CD14-positive monocyte (primary cell): ENCODE results near the gene AOPEP. TPM values are rescaled to one million over a fixed set of nuclear protein-coding genes. Genes with fewer than 3 reads are reported as not detected.

ENCODE experiments used
- DNase-seq, 3 donors: peaks; one replicate each; pipeline ENCODE4 v3.0.0-alpha.2; 2011 to 2022
- H2AFZ ChIP-seq: 2 replicates; pipeline ENCODE4 v1.6.0; 2012; ENCODE audit warnings: mild to moderate bottlenecking, low read depth, low read length, inconsistent platforms; ENCODE audit not compliant: insufficient read depth, poor library complexity, severe bottlenecking
- H3K27ac ChIP-seq, 2 donors: 1 replicate in 1 of 2; 2 replicates in 1 of 2; pipeline ENCODE4 v1.5.1; 2012 to 2013; ENCODE audit warnings: low read length in 2 of 2, control low read depth in 1 of 2, inconsistent platforms in 1 of 2, low read depth in 1 of 2, mild to moderate bottlenecking in 1 of 2
- H3K27me3 ChIP-seq, 2 donors: one replicate each; pipeline versions ENCODE4 v1.6.0 to v1.6.1; 2011 to 2013; ENCODE audit warnings: low read length in 2 of 2; ENCODE audit not compliant: control insufficient read depth in 2 of 2, insufficient read depth in 2 of 2
- H3K36me3 ChIP-seq, 2 donors: replicated peaks in 1 of 2; 1 replicate in 1 of 2; 2 replicates in 1 of 2; pipeline versions ENCODE4 v1.5.1 to v1.6.1; 2012 to 2013; ENCODE audit warnings: low read length in 2 of 2, control low read depth in 1 of 2, inconsistent platforms in 1 of 2, mild to moderate bottlenecking in 1 of 2; ENCODE audit not compliant: insufficient read depth in 2 of 2, control insufficient read depth in 1 of 2
- H3K4me1 ChIP-seq, 2 donors: 1 replicate in 1 of 2; 2 replicates in 1 of 2; pipeline versions ENCODE4 v1.5.1 to v1.6.1; 2012 to 2013; ENCODE audit warnings: low read length in 2 of 2, control low read depth in 1 of 2, inconsistent platforms in 1 of 2, mild to moderate bottlenecking in 1 of 2, moderate library complexity in 1 of 2; ENCODE audit not compliant: insufficient read depth in 2 of 2, control insufficient read depth in 1 of 2
- H3K4me2 ChIP-seq: replicated peaks from 2 replicates; pipeline ENCODE3; 2012; ENCODE audit warnings: low read length, moderate library complexity, mild to moderate bottlenecking; ENCODE audit not compliant: poor library complexity, severe bottlenecking; ENCODE audit errors: extremely low read depth
- H3K4me3 ChIP-seq, 3 experiments: fragments of 200-600 bp in 1 of 3; sonication (generic) in 1 of 3; replicated peaks in 1 of 3; 1 replicate in 2 of 3; 2 replicates in 1 of 3; pipeline ENCODE4 v1.5.1; 2011 to 2013; ENCODE audit warnings: low read length in 3 of 3, mild to moderate bottlenecking in 3 of 3, control low read depth in 2 of 3, low read depth in 2 of 3, inconsistent platforms in 1 of 3, moderate library complexity in 1 of 3
- H3K79me2 ChIP-seq: 2 replicates; pipeline ENCODE4 v1.6.0; 2012; ENCODE audit warnings: mild to moderate bottlenecking, control low read depth, inconsistent platforms, low read length, moderate library complexity; ENCODE audit not compliant: insufficient read depth
- H3K9ac ChIP-seq: 2 replicates; pipeline ENCODE4 v1.6.0; 2017; ENCODE audit warnings: low read length, mild to moderate bottlenecking; ENCODE audit not compliant: insufficient read depth, poor library complexity, severe bottlenecking
- H3K9me3 ChIP-seq, 2 donors: replicated peaks in 1 of 2; 1 replicate in 1 of 2; 2 replicates in 1 of 2; pipeline versions ENCODE4 v1.5.1 to v1.6.1; 2012 to 2013; ENCODE audit warnings: low read length in 2 of 2, control low read depth in 1 of 2; ENCODE audit not compliant: control insufficient read depth in 1 of 2, insufficient read depth in 1 of 2
- H4K20me1 ChIP-seq: 2 replicates; pipeline ENCODE4 v1.6.0; 2012; ENCODE audit warnings: mild to moderate bottlenecking, low read length, control low read depth, moderate library complexity; ENCODE audit not compliant: insufficient read depth
- H3K27ac Mint-ChIP-seq, 7 donors: one replicate each; pipeline ENCODE4 v1.8.0; 2020; ENCODE audit warnings: mild to moderate bottlenecking in 7 of 7, mixed read lengths in 7 of 7, moderate library complexity in 6 of 7, inconsistent platforms in 2 of 7
- H3K27me3 Mint-ChIP-seq, 3 donors: one replicate each; pipeline ENCODE4 v1.8.0; 2021 to 2022; ENCODE audit warnings: low read depth in 3 of 3, mild to moderate bottlenecking in 3 of 3, mixed read lengths in 3 of 3, moderate library complexity in 3 of 3, inconsistent platforms in 1 of 3
- H3K36me3 Mint-ChIP-seq, 2 donors: one replicate each; pipeline ENCODE4 v1.8.0; 2020; ENCODE audit warnings: mixed read lengths in 2 of 2, inconsistent platforms in 1 of 2, mild to moderate bottlenecking in 1 of 2
- H3K4me1 Mint-ChIP-seq: one replicate; pipeline ENCODE4 v1.8.0; 2020; ENCODE audit warnings: mild to moderate bottlenecking, mixed read lengths
- H3K4me3 Mint-ChIP-seq, 2 donors: one replicate each; pipeline ENCODE4 v1.8.0; 2020; ENCODE audit warnings: mild to moderate bottlenecking in 2 of 2, mixed read lengths in 2 of 2, moderate library complexity in 1 of 2
- H3K9me3 Mint-ChIP-seq, 7 donors: one replicate each; pipeline ENCODE4 v1.8.0; 2020 to 2022; ENCODE audit warnings: mixed read lengths in 7 of 7, mild to moderate bottlenecking in 6 of 7, moderate library complexity in 6 of 7, inconsistent platforms in 2 of 7
- CTCF ChIP-seq: fragments of 200-600 bp; IDR thresholded peaks from one replicate; pipeline ENCODE4 v1.8.0; 2022; ENCODE audit warnings: antibody characterized with exemption, mild to moderate bottlenecking
- WGBS: methylation state at CpG from one replicate; pipeline ENCODE4 v1.1.5; 2013; ENCODE audit warnings: missing lambda C conversion rate; ENCODE audit not compliant: insufficient coverage; 5-methylcytosine and 5-hydroxymethylcytosine counted together
- intact Hi-C, 2 donors: fragments of 100-400 bp; cut with micrococcal nuclease; formaldehyde crosslinking; loops; one replicate each; pipeline versions ENCODE4 v1.15.0 to v1.15.1; 2023
- polyA plus RNA-seq, 3 donors: library from polyadenylated mRNA; depleted of rRNA in 1 of 3; unstranded in 2 of 3; stranded (reverse) in 1 of 3; fragments of 300-500 nt in 2 of 3; fragments of >200 nt in 1 of 3; fragmentation: Illumina TruSeq in 2 of 3; gene quantifications; 1 replicate in 2 of 3; 2 replicates in 1 of 3; pipeline ENCODE4 v1.2.3, GENCODE V29; 2012 to 2021

Gene AOPEP
- polyA plus RNA-seq, 3 donors, result 3.0 to 4.1 (median 3.1) TPM

DNA sequence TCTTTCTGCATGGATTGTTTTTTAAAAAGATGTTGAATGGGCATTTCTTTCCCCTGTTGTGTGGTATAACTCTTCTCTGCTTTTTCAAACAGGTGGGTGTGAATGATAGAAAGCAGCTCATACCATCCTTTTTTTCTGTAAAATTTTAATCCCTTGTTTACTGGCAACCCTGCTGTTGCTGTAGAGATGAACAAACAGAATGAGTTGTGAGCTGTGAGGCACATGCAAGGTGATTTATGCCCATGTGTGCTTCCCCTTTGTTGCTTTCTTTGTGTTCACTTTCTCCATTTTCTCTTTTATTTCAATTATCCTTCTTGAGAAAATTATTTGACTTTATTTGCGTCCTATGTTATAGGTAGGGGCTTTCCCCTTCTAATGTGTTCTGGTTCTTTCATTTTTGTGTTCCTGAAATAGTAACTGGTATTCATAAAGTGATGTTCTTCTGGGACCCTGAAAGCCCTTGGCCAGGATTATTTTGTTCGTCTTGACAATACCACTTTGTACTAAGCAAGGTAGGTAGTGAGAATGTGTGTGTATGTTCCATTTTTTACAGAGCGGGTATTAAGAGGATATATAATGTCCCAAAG lies 79.9 kb downstream of the AOPEP start:
- Histone ChIP-seq H3K4me3 (no peak overlapping the region), H3K4me2 (no peak overlapping the region), H3K79me2 (no peaks in the 10 kb centered on the region), H4K20me1 (no peaks in the 10 kb centered on the region), H2AFZ (no peak overlapping the region), H3K27me3 (no peaks in the 10 kb centered on the region), H3K9ac (no peak overlapping the region), H3K4me1 (peaks cover 12 to 17% of the 10 kb centered on the region in 2 donors), H3K9me3 (no peaks in the 10 kb centered on the region), H3K36me3 (peaks cover 10 to 39% of the 10 kb centered on the region in 2 donors), H3K27ac (peak overlapping the region in 1 of 2 donors; percentile 46)
- Mint-ChIP-seq H3K36me3 (peaks cover 40 to 46% of the 10 kb centered on the region in 2 donors), H3K4me1 (peaks cover 19% of the 10 kb centered on the region), H3K27ac (peak overlapping the region in 3 of 7 donors; percentile 34 to 76 (median 73)), H3K27me3 (peaks cover 0 to 1% (median 0%) of the 10 kb centered on the region in 3 donors), H3K4me3 (no peak overlapping the region), H3K9me3 (peaks cover 0 to 2% (median 0%) of the 10 kb centered on the region in 7 donors)
- DNase-seq, result no peak
- TF ChIP-seq CTCF, result no peak
- 93% methylated on average over 2 of the region's 3 CpGs for WGBS
- intact Hi-C loops, result no loop called here

DNA sequence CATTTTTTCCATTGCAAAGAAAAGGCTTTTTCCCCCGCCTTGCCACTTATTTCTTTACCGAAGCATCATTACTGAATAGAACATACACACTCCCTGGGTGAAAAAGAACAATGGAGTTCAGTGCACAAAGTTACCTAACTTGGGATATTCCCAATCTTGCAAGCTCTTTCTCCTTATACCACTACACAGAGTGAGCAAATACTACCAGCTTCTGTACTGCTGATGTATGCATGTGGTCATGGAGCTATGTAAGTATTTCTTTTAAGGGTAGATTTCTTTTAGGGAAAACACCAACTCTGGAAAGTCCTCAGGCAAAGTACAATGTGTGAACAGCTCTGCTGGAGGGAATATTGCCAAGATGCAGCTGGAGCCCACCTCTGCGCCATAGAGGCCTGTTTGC lies 81.1 kb downstream of the AOPEP start:
- 100% methylated on average over 2 of the region's 3 CpGs for WGBS
- H3K36me3 Mint-ChIP-seq, result peaks cover 36 to 40% of the 10 kb centered on the region in 2 donors

More for the DNA sequence above, 81.1 kb downstream of the AOPEP start:
- Histone ChIP-seq H3K4me1 (peaks cover 12 to 17% of the 10 kb centered on the region in 2 donors), H3K27me3 (no peaks in the 10 kb centered on the region), H3K36me3 (peaks cover 10 to 33% of the 10 kb centered on the region in 2 donors), H3K4me2 (no peak overlapping the region), H2AFZ (no peak overlapping the region), H4K20me1 (no peaks in the 10 kb centered on the region), H3K9me3 (no peaks in the 10 kb centered on the region), H3K9ac (no peak overlapping the region), H3K4me3 (no peak overlapping the region), H3K27ac (no peak overlapping the region), H3K79me2 (no peaks in the 10 kb centered on the region)
- no peak overlapping the region for H3K4me3 Mint-ChIP-seq
- H3K27me3 Mint-ChIP-seq, result peaks cover 0 to 1% (median 0%) of the 10 kb centered on the region in 3 donors
- no peak for TF ChIP-seq CTCF
- H3K9me3 Mint-ChIP-seq, result peaks cover 0 to 2% (median 0%) of the 10 kb centered on the region in 7 donors
- intact Hi-C loops, result no loop called here
- peaks cover 19% of the 10 kb centered on the region for H3K4me1 Mint-ChIP-seq
- peak overlapping the region in 1 of 7 donors; percentile 39 for H3K27ac Mint-ChIP-seq
- no peak for DNase-seq
